Stimulated activated CD8-positive, alpha-beta memory T cell treated with anti-CD3 and anti-CD28 coated beads, Interleukin-12 subunit alpha, Interleukin-12 subunit beta, amount 100 ng/mL, for 24 hours (primary cell): ENCODE measurements around the gene CCR9.

ENCODE experiments used
- DNase-seq: peaks from one replicate; pipeline ENCODE4 v3.0.0-alpha.2; 2020; ENCODE audit errors: extremely low read depth

The CCR9 gene

GRCh38 chr3:45936261-45936660, 49.9 kb downstream of the CCR9 start:
- DNase-seq = no peak

- no peak for DNase-seq
Observed at GRCh38 chr3:45937206-45938042, 51.1 kb downstream of the CCR9 start.

GRCh38 chr3:45938043-45938435, 51.7 kb downstream of the CCR9 start:
- no peak for DNase-seq

DNA sequence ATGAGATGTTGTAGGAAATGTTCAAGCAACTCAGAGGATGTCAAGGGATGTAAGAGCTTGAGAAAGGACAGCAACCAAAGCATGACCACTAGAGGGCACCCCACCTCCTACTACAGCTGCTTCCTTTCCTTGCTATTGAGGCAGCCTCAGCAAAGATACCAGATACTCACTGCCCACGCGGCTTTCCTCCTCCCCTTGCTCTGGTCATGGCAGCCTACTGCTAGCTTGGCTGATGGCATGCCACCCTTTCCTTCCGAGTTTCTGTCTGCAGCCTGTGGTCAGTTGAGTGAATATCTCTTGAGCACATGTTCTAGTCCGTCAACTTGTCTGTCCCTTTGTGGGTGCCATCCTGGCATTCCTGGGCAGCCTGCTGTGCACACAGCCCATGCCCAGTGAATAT, 52.5 kb downstream of the CCR9 start:
- peak; percentile 69 for DNase-seq

- no peak for DNase-seq
Observed at GRCh38 chr3:45939341-45939771, 53.0 kb downstream of the CCR9 start.

DNA sequence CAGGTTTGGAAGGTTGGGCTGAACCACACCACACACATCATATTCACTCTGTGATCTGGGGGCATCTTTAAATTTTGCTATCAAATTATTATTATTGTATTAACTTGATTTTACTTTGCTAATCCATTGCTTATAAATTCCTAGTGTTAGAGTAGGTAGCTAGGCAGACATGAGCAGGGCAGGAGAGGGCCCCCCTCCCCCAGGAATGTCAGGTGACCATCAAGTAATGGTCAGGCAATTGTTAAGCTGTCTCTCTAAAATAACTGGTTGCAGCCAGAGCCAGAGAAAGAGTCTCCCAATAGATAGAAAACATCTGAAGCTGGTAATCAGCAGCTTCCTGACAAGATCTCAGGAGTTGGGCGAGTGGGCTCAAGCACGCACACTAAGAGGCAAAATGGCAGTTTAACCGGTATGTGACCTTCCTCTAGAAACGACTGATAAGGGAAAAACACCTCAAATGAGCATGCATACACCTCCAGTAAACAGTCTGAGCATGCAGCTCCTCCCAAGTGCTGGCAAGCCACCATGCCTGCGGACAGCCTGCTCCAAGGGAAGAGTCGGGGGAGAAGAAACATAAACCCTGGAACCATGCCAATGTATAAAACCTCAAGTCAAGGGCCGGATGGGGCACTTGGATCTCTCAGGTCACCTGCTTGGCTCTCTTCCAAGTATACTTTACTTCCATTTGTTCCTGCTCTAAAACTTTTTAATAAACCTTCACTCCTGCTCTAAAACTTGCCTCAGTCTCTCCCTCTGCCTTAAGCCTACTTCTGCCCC, 53.8 kb downstream of the CCR9 start:
- no peak for DNase-seq

GRCh38 chr3:45940781-45941365, 54.5 kb downstream of the CCR9 start:
- no peak for DNase-seq

DNA sequence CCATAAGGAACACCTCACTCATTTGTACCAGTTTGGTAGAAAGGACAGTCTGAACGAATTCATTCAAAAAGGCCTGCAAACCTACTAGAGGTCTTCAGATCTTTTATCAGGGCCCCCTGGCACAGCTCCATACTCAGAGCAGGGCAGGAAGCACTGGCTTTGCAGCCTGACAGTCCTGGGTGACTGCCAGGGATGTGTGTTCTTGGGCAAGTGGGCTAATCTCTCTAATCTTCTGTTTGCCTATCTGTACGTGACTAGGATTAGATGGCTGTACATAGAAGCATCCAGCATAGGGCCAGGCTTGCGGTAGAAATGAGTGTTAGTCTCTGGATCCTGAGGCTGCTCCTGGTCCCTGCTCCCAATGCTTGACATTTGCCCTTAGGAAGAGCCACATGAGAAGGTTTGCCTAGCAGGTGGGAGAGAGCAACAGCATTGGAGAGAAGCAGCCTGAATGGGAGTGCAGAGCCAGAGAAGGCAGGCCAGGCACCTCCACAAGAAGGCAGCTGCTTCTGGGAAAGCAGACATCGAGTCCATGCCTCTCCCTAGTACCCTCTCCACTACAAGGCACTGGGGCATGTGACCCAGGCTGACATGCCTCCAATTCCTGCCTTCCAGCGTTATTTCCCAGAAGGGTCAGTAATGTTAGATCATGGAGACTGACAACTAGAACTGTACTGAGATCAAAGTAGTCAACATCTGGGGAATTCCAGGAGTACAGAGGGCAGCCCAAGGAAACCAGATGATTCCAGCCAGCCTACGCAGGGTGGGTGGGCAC, 55.9 kb downstream of the CCR9 start:
- DNase-seq = no peak

DNA sequence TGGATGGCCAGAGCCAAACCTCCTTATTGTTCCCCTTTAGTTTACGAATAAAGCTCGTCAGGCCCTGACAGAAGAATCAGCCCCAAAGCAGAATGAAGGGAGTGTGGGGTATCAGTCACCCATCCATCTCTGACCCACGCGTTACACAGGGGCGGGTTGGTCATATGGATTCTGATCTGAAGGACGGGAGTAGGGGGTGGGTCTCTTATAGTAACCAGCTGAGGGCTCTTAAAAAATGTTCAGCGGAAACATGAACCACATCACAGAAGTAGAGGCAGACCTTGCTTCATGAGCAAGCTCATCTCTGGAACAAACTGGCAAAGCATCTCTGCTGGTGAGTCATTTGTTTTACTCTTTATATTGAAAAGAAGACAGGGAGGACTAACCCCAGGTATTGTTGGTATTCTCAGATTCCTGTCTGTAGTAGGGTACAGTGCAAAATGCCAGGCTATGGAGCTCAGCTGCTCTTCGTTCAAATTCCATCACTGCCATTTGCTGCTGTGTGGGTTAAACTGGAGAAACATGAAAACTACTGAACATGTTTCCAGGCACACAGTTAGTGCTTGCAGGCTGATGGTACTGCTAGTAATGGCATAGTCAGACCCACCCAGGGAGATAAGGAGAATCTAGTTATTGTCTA, 57.0 kb downstream of the CCR9 start, which contains the start of gene CXCR6:
Gene CXCR6, plus strand, starts transcription at position 258 of the 640 bp plus-strand sequence. CDS start 3,018 bp downstream, outside the sequence.
- no peak for DNase-seq

DNA sequence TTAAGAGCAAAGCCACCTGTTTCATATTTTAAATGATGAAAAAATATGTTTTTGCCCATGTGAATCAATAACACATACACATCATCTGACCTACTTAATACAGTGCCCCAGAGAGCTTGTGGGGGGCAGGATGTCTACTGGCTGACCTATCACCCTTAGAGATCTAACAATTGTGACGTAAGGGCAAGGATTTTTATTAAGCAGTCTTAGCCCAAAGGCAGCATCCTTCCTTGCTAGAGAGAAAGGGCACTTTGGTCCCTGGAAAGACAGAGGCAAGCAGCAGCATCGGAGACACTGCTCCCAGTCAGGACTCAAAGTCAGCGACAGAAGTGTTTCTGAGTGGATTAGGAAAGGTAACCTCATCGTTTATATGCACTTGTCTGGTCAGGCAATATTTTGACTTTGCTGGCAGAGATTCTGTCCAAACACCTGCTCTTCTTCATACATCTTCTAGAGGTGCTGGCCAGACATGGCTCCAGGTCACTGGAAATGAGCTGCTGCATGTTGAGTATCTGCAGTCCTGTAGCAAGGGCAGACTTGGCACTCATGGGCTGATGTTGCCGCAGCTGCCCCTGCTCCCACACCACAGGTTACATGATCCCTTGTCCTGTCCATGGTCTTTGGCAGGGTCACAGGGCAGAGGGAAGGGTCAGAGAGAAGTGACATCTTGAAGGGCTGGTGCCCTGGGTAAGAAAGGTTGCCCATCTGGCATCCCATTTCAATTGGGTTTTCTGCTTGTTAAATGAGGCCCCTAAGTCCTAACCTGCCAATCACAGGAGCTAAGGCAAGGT, 58.7 kb downstream of the CCR9 start:
- DNase-seq = no peak

DNA sequence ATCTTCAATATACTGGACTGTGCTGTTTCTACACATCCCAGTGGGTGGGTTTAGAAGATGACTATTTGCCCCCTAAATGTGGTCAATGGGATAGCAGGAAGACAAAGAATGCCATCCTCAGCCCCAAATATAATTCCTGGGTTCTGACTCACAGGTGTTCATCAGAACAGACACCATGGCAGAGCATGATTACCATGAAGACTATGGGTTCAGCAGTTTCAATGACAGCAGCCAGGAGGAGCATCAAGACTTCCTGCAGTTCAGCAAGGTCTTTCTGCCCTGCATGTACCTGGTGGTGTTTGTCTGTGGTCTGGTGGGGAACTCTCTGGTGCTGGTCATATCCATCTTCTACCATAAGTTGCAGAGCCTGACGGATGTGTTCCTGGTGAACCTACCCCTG, 60.0 kb downstream of the CCR9 start:
- DNase-seq = no peak

DNA sequence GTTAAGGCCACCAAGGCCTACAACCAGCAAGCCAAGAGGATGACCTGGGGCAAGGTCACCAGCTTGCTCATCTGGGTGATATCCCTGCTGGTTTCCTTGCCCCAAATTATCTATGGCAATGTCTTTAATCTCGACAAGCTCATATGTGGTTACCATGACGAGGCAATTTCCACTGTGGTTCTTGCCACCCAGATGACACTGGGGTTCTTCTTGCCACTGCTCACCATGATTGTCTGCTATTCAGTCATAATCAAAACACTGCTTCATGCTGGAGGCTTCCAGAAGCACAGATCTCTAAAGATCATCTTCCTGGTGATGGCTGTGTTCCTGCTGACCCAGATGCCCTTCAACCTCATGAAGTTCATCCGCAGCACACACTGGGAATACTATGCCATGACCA, 60.5 kb downstream of the CCR9 start:
- DNase-seq = no peak

- DNase-seq = no peak
Observed at GRCh38 chr3:45947361-45947760, 61.0 kb downstream of the CCR9 start.

- DNase-seq = no peak
Observed at GRCh38 chr3:45948311-45948781, 62.0 kb downstream of the CCR9 start.

GRCh38 chr3:45948881-45949280, 62.5 kb downstream of the CCR9 start:
- DNase-seq = no peak

- no peak for DNase-seq
Observed at GRCh38 chr3:45949432-45949831, 63.1 kb downstream of the CCR9 start.

DNA sequence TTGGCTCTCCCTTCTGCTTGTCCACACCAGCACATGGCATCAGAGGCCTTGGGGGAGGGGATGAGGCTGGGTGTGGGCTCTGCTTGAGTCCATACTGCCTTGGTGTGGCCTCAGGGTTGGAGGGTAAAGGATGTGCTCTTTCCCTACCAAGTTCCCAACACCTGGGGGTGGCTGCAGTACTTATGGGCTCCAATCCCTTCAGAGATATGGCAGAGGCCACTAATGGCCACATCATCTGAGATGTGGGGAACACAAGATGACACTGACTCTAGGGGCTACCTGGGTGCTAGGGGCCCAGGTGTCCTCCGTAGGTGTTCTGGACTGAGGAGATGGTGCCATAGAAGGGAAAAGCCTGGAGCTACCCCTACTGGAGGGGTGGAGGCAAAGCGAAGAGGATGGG, 63.8 kb downstream of the CCR9 start:
- DNase-seq = no peak

DNA sequence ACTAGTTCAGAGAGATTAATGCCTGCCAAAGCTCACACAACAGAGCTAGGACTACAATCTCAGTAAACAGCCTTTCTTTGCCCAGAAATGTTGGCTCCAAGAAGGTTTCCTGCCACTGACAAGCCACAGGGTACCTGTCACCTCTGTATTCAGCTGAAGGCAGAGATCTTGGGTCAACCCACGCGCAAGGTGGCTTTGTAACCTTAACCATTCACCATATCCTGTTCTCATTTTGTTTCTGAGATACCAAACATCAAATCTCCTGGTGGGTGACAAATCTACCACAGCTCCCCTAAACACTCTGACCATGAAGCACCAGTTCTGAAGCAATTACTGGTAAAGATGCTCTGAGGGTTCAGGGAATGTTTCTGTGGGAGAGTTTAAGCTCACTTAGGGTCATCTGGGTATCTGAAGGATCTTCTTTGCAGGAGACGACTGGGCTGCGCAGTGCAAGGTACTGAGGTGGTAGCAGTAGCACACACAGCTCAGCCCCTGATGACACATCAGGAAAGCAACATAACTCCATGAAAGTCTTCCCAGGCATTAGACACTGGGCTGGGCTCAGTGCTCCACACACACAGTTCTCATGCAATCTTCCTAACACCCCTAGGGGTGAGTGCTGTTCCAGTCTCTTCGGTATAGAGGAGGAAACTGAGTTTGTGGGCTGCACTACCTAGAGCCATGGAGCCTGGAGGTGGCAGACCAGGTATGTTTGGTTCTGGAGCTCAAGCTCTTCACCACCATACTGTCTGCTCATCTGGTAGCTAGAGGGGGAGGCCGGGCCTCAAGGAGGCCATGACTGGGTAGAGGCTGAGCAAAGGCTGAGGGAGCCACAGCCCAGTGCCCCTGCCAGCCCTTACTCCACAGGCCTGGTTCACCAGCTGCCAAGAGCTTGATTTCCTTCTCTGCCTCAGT, 64.6 kb downstream of the CCR9 start:
- no peak for DNase-seq

DNA sequence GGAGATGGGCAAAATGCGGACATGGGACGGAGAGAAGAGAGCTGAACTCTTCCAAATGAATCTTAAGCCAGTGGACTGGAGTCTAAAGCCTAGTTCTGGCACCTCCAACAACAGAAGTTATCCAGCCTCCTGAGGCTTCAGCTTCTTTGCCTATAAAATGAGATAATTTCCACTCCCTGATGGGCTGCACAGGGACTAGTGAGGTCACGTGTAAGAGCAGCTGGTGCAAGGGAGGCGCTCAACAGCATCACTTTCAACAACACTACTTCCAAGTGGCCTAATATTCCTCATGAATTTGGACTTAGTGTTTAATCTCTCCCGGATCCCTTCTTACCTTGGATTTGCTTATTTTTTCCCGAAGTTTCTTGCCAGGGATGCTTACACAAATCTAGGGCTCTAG, 65.6 kb downstream of the CCR9 start:
- DNase-seq = no peak
